GM23338 (cell line): Measurements from ENCODE around the gene TMEM175. TPM values are rescaled to one million over a fixed set of nuclear protein-coding genes. Genes with fewer than 3 reads are reported as not detected.

Experiments
- CREB1 ChIP-seq: fragments of 250-450 bp; sonication (Bioruptor Pico); IDR thresholded peaks from 2 replicates; pipeline ENCODE4 v1.5.0; 2020; ENCODE audit warnings: low read depth, mild to moderate bottlenecking, moderate library complexity
- ETS1 ChIP-seq: IDR thresholded peaks from 2 replicates; pipeline ENCODE4 v1.6.1; 2016; ENCODE audit warnings: antibody characterized with exemption
- NANOG ChIP-seq: IDR thresholded peaks from 2 replicates; pipeline ENCODE4 v1.6.1; 2016; ENCODE audit warnings: antibody characterized with exemption, borderline replicate concordance
- POLR2AphosphoS5 ChIP-seq: IDR thresholded peaks from 2 replicates; pipeline ENCODE4 v1.6.1; 2016; ENCODE audit warnings: antibody characterized with exemption, low read depth
- STAT1 ChIP-seq: IDR thresholded peaks from one replicate; pipeline ENCODE4 v1.6.1; 2016; ENCODE audit warnings: antibody characterized with exemption; ENCODE audit not compliant: unreplicated experiment
- ZNF114 ChIP-seq: fragments of 250-450 bp; sonication (Bioruptor Pico); IDR thresholded peaks from 2 replicates; pipeline ENCODE4 v1.5.0; 2020; ENCODE audit warnings: mild to moderate bottlenecking, moderate library complexity
- ZNF331 ChIP-seq: fragments of 250-450 bp; sonication (Bioruptor Pico); IDR thresholded peaks from 2 replicates; pipeline ENCODE4 v1.5.0; 2020; ENCODE audit warnings: low read depth, mild to moderate bottlenecking, moderate library complexity
- ZNF462 ChIP-seq: fragments of 250-450 bp; sonication (Bioruptor Pico); IDR thresholded peaks from 2 replicates; pipeline ENCODE4 v1.5.0; 2020; ENCODE audit warnings: mild to moderate bottlenecking, moderate library complexity
- polyA plus RNA-seq: library from polyadenylated mRNA; unstranded; fragments of >200 nt; fragmentation: Nextera tagmentation; extraction: Ambion mirVana; gene quantifications from 2 replicates; pipeline ENCODE4 v1.2.1, GENCODE V29; 2016
- total RNA-seq: library from RNA; depleted of rRNA; stranded (reverse); fragments of >200 nt; shearing (Covaris generic); gene quantifications from 2 replicates; pipeline ENCODE4 v1.2.3, GENCODE V29; 2014

TMEM175 gene
- total and polyA plus RNA-seq, 2 experiments from 2014 or later: 8.0 to 11.4 TPM

GRCh38 chr4:1004071-1004418 is 71.8 kb downstream of the TMEM175 start (continued):
- TF ChIP-seq ZNF462 (CRISPR knock-in tag): no peak
- no peak for TF ChIP-seq POLR2AphosphoS5
- no peak for TF ChIP-seq ETS1
- no peak for TF ChIP-seq CREB1 (CRISPR knock-in tag)
- TF ChIP-seq STAT1: no peak
- TF ChIP-seq ZNF331 (CRISPR knock-in tag): no peak
- no peak for TF ChIP-seq NANOG
- no peak for TF ChIP-seq ZNF114 (CRISPR knock-in tag)
